ENCODE results near the gene KIF15. TPM values are rescaled to one million over a fixed set of nuclear protein-coding genes. Genes with fewer than 3 reads are reported as not detected.

KIF15 gene
- total and polyA plus RNA-seq, 8 donors: 0.09 to 0.62 (median 0.30) TPM

DNA sequence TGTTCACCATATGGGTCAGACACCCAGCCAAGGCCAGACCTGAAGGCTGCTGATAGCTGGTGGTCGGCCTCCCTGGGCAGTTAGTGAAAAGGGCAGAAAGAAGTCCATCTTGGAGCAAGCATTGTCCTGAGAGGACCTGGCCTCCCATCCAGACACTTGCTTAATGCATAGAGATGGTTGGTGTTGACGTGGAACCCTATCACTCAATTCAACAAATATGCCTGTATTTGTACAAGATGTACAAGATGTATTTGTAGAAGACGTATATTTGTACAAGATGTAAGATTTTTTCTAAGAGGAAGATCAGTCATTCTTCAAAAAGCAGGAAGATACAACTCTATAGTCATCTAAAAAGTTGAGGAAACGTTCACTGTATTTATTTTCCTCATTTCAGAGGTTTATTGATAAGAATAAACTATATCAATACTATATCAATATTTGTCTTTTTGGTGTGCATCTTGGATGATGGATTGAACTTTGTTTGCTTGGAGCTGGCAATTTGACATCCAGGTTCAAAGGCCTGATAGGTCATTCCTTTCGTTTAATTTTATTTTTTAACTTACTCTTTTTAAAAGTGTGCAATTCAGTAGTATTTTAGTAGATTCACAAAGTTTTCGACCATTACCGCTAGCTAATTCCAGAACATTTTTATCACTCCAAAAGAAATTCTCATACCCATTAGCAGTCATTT is 106.0 kb downstream of the KIF15 start:
- DNase-seq (no peak), FAIRE-seq (no peak), ATAC-seq (no peak)
- H3K4me1 ChIP-seq: peaks cover 0 to 3% (median 2%) of the 10 kb centered on the region in 3 donors
- no peaks in the 10 kb centered on the region for H3K27me3 ChIP-seq
- TF ChIP-seq, protein P1, sequence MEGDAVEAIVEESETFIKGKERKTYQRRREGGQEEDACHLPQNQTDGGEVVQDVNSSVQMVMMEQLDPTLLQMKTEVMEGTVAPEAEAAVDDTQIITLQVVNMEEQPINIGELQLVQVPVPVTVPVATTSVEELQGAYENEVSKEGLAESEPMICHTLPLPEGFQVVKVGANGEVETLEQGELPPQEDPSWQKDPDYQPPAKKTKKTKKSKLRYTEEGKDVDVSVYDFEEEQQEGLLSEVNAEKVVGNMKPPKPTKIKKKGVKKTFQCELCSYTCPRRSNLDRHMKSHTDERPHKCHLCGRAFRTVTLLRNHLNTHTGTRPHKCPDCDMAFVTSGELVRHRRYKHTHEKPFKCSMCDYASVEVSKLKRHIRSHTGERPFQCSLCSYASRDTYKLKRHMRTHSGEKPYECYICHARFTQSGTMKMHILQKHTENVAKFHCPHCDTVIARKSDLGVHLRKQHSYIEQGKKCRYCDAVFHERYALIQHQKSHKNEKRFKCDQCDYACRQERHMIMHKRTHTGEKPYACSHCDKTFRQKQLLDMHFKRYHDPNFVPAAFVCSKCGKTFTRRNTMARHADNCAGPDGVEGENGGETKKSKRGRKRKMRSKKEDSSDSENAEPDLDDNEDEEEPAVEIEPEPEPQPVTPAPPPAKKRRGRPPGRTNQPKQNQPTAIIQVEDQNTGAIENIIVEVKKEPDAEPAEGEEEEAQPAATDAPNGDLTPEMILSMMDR (IDR thresholded peaks at IDR 0.05): no peak
- H3K36me3 ChIP-seq: no peaks in the 10 kb centered on the region
- 67 to 70% methylated on average over 7 of the region's 7 CpGs for WGBS, 2 donors
- intact Hi-C loops (cut with DNase I): no loop called here
- H3K27ac ChIP-seq: no peak overlapping the region
- no peak overlapping the region for H3K4me3 ChIP-seq
- H3K9me3 ChIP-seq: no peaks in the 10 kb centered on the region

DNA sequence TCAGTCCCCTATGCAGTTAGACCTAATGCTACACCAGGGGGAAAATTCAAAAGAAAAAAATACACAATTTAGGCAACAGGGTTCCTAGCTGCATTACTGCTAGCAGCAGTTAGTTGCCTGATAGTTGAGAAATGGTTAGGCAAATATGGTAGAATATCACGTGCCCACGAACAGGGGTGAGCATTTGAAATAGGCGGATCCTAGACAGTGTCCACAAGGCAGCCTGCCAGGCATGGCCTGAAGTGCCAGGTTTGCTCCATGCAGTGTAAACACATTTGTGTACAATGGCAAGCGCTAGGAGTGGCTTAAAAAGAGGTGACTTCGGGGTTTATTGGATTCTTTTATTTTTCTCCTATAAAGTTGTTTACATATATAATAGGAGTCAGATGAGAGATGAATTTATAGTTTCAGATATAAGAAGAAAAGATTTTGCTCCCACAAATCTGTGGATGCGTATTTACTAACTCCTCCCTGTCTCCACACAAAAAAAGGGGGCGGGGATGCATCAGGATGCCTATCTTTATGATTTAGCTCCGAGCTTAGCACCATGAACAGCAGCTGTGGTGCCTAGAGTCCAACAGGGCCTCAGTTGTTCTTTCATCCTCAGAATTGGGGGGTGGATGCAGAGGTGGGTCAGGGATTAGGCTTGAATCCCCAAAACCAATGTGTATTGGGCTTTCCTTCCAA is 108.9 kb downstream of the KIF15 start:
- Histone ChIP-seq H3K4me1 (no peaks in the 10 kb centered on the region), H3K27ac (no peak overlapping the region), H3K36me3 (no peaks in the 10 kb centered on the region), H3K9me3 (no peaks in the 10 kb centered on the region), H3K27me3 (no peaks in the 10 kb centered on the region), H3K4me3 (no peak overlapping the region)
- WGBS, 2 donors: 32 to 33% methylated on average over 8 of the region's 8 CpGs
- FAIRE-seq (no peak), DNase-seq (peak; percentile 47 to 84 (median 72)), ATAC-seq (peak; percentile 92 to 96 (median 94))
- intact Hi-C loops (cut with DNase I): no loop called here
- TF ChIP-seq, protein P1 (IDR thresholded peaks at IDR 0.05): no peak

DNA sequence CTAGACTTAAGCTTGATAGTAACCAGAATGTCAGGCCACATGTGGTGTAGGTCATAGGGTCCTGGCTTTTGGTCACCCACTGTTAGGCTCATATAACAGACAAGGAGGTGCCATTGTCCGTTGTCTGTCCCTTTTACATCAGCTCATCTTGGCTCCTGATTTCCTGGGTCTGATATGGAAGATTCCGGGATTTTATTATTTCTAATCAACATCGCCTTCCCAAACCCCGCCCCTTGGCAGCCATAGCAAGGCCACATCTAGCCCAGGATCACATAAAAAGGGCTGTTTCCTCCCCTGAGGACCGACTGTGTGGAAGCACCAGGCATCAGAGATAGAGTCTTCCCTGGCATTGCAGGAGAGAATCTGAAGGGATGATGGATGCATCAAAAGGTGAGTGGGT is 112.7 kb downstream of the KIF15 start, which contains the start of gene TGM4:
Gene TGM4, plus strand, starts transcription at position 301 of the 400 bp plus-strand sequence. Its CDS starts 71 bp downstream, at position 372.
- no peak for DNase-seq
- WGBS, 2 donors: 65 to 80% methylated on average over 5 of the region's 5 CpGs
- Histone ChIP-seq H3K27me3 (no peaks in the 10 kb centered on the region), H3K36me3 (no peaks in the 10 kb centered on the region), H3K9me3 (no peaks in the 10 kb centered on the region), H3K4me1 (no peaks in the 10 kb centered on the region), H3K27ac (no peak within 1 kb of the TSS), H3K4me3 (no peak within 1 kb of the TSS)
- intact Hi-C loops (cut with DNase I): no loop called here
- TF ChIP-seq, protein P1 (IDR thresholded peaks at IDR 0.05): no peak
- no peak for ATAC-seq
- no peak for FAIRE-seq

DNA sequence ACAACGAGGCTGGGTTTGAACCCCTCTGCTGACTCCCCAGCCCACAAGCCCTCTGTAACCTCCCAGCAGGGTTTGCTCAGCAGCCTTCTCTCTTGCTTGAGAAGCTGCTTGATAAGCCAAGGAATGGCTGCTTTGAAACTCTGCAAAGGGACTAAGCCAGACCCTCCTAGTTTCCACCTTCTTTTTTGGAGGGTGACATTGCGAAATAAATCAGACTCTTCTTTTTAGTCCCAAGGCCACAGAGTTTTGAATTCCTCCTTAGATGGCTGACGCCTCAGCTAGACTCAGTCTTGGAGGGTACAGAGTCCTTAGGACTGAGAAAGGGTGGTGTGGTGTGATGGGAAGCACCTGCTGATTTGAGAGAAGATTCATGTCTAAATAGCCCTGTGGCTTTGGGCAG is 114.0 kb downstream of the KIF15 start:
- no peaks in the 10 kb centered on the region for H3K9me3 ChIP-seq
- H3K4me1 ChIP-seq: no peaks in the 10 kb centered on the region
- no peaks in the 10 kb centered on the region for H3K27me3 ChIP-seq
- no peak overlapping the region for H3K4me3 ChIP-seq
- TF ChIP-seq, protein P1 (IDR thresholded peaks at IDR 0.05): no peak
- no peak for ATAC-seq
- WGBS, 2 donors: 53 to 71% methylated on average over 3 of the region's 3 CpGs
- no peak for DNase-seq
- no peak for FAIRE-seq
- H3K27ac ChIP-seq: no peak overlapping the region
- no peaks in the 10 kb centered on the region for H3K36me3 ChIP-seq
- intact Hi-C loops (cut with DNase I): no loop called here

DNA sequence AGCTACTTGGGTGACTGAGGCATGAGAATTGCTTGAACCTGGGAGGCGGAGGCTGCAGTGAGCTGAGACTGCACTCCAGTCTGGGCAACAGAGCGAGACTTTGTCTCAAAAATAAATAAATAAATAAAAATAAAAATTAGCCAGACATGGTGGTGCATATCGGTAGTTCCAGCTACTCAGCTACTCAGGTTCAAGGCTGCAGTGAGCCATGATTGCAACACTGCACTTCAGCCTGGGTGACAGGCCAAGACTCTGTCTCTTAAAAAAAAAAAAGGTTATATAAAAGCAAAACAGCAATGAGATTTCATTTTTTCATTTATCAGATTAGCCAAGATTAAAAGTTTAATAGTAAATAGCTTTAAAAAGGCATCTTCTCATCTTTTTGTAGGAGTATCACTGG is 115.7 kb downstream of the KIF15 start:
- intact Hi-C loops (cut with DNase I): no loop called here
- no peak for DNase-seq
- Histone ChIP-seq H3K27me3 (no peaks in the 10 kb centered on the region), H3K36me3 (no peaks in the 10 kb centered on the region), H3K4me1 (no peaks in the 10 kb centered on the region), H3K4me3 (no peak overlapping the region), H3K27ac (no peak overlapping the region), H3K9me3 (no peaks in the 10 kb centered on the region)
- ATAC-seq: no peak
- WGBS, 2 donors: 66 to 80% methylated on average over 3 of the region's 3 CpGs
- no peak for FAIRE-seq
- TF ChIP-seq, protein P1 (IDR thresholded peaks at IDR 0.05): no peak
